Activated CD4-positive, alpha-beta T cell treated with anti-CD3 and anti-CD28 coated beads, Interleukin-2, amount 50 U/mL, for 1 hour (primary cell): ENCODE results near the gene BAG5.
"Not testable (repeated sequence)": the region's sequence is repeated elsewhere in the genome, so short reads cannot be mapped to it uniquely, and the experiment has no call there.

Experiments used
- DNase-seq: peaks from one replicate; pipeline ENCODE4 v3.0.0-alpha.2; 2020

BAG5 gene

DNA sequence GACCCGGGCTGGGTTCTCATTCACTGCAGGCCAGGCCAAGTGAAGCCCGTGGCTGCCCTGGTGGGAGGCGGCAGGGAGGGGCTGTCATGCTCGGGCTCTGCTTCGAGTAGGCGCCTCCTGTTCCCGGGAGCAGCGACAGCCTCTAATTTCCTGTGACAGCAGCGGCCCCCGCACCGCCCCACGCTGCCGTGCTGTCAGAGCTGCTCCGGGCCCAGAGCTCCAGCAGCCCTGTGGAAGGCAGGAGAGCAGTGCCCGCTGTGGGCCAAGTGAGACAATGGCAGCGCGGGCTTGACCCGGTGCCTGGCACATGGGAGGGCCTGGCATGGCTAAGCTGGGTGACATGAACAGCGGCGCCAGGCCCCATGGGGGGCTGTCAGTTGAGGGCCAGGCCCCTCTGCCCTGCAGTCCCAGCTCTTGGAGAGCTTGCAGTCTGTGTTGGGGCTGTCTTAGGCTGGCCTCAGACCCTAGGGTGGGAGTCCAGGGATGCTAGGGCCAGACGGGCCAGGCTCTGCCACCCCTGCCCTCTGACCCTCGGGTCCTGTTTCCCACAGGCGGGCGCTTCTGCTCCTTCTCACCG is 28.4 kb downstream of the BAG5 start:
- no peak for DNase-seq

DNA sequence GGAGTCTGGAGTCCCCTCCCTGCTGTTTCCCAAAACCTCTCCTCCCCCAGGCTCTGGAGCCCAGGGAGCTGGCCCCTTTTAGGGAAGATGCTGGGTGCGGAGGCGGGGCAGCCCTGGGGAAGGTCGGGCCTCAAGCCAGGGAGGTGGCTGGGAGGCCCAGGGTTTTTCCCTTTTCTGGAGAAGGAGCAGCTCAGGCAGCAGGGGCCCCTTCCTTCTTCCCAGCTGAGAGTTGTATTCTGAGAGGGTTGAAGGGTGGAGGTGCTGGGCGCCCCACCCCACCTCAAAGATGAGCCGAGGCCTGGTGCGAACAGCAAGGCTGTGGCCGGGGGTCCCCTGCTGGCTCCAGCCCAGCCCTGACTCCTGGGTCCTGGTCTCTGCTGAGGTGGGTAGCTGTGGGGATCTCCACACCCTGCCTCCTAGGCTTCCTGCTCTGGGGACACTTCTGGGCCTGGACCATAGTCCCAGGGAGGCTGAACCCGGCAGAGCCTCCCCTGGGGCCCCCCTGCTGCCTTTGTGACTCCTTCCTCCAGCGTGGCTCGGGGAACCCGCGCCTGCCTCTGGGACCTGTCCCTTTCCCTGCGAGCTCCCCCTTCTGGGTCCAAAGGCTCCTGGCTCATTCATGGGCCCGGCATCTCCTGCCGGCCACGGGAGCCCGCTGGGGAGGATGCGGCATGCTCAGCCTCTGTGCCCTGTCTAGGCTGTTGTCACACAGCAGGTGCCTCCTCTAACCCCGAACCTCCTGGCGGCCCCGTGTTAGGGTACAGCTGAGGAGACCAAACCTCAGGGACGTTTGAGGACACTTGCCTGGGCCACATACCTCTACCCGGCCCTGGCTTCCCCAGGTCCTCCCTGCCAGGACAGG is 29.1 kb downstream of the BAG5 start:
- no peak for DNase-seq

DNA sequence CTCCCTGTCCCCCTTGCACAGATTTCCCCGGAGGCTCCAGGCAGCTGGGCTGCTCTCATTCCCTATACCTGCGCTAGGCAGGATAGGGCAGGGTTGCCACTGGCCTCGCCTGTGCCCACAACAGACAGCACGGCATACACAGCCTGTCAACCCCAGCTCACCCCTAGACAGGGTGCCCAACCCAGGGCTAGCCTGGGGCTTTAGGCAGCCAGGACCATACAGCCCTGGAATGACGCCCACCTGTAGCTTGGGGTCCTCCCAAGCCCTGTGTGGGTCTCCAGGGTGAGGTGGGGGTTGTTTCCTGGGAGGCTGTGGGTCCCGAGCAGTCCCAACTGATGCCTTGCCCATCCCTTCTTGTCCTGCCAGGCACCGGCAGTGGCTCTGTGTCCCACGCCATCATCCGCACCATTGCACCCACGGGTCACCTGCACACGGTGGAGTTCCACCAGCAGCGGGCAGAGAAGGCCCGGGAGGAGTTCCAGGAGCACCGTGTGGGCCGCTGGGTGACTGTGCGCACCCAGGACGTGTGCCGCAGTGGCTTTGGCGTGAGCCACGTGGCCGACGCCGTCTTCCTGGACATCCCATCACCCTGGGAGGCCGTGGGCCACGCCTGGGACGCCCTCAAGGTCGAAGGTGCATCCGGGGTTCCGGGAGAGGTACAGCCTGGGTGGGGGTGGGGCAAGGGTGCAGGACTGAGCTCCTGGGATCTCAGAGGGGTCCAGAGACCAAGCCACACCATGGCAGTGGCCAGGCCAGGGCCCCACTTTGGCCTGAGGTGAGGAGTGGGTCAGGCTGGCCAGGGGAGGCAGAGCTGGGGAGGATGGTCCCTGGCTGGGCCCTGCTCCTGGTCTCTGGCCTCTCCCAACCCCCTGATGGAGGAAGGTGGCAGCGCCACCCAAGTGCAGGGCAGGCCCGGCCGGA is 30.0 kb downstream of the BAG5 start:
- no peak for DNase-seq

DNA sequence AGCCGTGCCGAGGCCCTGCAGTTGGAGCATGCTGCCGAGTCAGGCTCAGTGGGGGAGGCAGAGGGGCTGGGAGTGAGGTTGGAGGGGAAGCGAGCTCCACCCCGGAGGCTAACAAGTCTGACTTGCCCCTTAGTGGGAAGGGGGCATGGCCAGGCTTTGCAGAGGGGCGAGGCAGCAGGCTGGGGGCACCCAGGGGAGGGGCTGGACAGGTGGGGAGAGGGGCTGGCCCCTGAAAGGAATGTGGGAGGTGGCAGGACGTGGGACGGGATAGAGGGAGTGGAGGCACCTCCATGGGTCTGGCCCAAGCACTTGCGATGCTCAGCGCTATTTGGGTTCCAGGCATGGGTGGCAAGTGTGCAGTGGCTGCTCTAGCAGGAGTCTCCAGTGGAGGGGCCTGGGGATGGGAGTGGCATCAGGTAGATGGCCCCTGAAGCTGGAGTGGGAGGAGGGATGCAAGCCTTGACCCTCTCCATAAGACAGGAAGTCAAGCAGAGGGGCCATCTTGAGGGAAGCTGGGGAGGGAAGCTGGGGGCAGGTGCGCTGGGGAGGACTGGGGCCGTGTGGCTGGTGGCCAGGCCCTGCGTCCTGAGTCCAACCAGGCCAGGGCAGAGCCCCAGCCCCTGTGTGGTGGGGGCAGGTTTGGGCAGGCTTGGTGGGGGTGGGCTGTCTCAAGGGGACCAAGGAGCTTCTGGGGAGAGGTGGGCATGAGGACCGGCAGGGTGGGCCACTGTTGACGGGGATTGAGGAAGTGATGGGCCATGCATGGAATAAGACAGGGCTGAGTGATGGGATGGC is 30.8 kb downstream of the BAG5 start:
- no peak for DNase-seq

DNA sequence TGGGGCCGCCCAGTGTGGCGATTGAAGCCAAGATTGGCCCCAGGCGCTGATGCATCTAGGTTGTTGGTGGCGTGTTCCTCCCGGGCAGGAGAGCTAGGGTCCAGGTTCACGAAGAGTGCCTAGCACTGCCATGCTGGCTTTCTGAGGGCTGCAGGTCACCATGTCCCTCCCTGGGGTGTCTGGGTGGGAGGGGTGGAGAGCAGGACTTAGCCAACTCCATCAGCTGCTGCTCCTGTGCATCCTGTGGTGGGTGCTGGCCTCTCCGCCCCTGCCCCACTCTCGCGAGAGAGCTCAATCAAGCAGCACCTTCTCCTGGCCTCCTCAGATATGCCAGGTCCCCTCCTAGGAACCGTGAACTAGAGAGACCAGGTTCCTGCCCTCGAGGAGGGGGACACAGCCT is 31.6 kb downstream of the BAG5 start:
- DNase-seq, result no peak

DNA sequence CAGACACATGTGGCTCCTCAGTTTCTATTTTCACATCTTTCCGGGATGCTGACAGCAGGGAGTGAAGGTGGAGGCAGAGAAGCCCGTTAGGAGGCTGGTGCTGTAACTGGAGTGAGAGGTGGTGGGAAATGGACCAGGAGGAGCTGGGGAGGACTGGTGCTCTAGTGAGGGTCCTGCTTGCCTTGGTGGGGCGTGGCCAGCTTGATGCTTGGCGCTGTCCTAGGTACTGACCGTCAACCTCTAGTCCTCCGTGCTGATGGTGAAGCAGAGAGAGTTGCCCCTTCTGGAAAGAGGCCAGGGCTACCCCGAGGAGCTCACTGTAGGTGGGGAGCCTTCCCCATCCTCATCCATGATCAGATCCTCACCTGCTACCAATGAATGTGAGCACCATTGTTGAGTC is 32.1 kb downstream of the BAG5 start:
- no peak for DNase-seq

DNA sequence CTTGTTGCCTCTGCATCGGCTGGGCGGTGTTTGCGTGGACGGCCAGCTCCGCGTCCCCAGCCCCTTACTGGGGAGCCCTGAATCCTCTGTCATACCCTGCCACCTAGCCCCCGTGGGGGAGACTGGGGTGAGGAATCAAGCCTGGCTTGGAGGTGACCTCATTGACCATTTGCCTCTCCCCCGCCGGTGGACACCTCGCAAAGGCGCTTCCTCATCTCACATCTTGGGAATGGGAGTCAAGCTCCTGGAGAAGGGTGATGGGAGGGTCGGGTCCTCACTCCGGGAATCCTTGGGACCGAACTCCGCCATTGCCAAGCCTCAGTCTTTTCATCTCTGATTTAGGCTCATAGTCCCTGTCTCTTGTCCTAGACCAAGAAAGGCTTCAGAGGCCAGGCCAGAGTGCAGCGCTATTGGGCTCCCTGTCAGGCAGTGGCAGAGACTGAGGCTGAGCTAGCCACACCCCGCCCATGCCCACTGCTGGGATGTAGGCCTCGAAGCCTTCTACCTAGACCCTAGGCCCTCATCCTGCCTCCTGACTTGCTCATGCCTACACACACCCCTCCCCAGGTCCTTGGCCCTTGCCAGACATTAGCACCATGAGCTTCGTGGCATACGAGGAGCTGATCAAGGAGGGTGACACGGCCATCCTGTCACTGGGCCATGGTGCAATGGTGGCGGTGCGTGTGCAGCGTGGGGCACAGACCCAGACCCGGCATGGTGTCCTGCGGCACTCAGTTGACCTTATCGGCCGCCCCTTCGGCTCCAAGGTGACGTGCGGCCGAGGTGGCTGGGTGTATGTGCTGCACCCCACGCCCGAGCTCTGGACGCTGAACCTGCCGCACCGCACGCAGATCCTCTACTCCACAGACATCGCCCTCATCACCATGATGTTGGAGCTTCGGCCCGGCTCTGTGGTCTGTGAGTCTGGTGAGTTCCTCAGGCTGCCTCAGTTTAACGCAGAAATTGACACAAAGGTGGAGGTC is 32.8 kb downstream of the BAG5 start:
- no peak for DNase-seq

DNA sequence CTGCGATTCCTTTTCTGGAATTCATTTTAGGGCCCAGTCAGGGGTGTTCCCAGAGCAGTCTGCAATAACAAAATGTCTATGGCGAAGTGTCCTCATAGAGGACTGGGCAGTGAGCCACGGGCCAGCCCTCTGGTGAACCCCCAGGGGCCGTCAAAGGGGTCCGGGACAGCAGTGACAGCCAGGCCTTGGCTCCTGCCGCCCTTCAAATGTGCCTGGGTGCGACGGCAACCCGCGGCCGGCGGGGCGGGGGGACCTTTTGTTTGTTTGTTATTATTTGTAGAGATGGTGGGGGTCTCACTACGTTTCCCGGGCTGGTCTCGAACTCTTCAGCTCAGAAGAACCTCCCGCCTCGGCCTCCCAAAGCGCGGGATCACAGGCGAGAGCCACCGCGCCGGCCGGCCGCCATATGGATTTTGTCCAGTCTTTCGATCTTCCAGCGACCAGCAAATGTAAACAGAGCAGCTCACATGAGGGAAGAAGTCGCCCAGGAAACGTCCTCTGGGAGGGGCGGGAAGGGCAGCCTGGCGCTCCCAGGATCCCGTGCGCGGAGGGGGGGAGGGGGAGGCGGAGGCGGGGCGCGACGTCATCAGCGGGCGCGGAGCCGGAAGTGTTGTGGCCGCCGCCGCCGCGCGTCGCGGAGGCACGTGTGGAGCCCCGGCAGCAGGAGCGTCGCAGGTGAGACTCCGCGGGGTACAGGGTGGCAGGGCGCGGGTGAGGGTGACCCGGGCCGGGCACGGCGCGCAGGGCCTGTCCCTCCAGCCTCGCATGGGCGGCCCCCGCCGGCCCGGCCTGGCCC is 33.7 kb downstream of the BAG5 start, which contains the start of gene TRMT61A:
TRMT61A (plus strand) TSS at position 610 of the 796 bp plus-strand sequence. CDS start 783 bp downstream, outside the sequence.
- peak; percentile 75 for DNase-seq

DNA sequence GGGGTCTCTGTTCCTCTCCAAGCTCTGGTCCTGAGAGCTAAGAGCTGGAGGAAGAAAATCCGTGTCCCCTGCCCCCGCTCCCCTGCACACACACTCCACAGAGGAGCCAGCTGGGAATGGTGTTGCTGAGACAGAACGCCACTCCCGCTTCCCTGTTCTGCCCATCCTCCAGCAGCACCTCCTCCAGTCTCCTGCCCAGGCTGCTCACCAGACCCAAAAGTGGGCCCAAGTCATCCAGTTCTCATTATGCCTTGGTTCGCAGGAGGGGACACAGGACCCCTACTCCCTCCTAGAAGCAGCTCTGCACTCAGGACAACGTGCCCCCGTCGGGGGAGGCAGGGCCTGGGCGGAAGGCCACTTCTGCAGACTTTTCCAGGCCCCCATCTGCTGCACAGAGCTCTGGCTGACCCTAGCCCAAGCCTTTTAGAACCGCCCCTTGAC is 34.3 kb downstream of the BAG5 start:
- DNase-seq, result no peak

DNA sequence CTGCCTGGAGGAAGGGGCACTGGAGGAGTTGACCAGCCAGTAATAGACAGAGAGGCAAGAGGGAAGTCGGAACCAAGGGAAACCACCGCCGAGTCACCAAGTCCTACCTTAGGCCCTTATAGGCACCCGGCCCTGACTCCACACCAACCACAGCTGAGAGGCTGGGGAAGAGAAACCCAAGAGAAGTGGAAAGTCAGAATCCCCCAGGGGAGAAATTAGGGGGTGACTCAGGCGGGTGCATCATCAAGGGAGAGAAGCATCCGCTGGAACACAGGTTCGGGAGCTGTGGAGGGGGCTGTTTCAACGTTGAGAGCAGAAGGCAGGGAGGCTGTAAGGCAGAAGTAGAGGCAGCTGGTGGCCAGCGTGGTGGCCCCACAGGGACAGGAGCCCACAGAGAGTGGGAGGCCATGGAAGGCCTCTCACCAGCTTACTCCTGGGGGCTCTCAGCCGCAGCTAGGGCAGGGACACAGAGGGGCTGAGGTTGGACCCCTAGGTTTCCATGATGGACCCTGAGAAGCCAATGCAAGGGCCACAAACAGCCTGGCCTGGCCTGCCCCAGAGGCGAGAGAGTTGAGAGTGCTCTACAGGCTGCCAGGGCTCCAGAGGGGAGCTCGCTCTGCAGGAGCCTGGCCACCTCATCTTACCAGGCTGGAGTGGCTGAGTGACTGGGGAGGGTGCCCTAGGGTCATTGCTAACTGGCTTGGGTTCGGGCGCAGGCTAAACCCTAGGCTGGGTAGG is 34.9 kb downstream of the BAG5 start:
- no peak for DNase-seq

DNA sequence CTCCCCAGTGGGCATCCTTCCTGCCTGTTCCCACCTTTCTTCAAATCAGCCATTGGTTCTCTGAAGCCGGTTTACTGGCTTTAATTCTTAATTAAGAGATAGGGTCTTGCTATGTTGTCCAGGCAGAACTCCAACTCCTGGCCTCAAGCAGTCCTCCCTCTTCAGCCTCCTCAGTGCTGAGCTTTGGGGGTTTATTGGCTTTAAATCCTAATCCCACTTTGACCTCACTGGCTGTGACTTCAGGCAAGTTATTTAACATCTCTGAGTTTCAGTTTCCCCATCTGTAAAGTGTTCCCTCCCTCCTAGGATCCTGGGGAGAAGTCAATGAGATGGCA is 35.6 kb downstream of the BAG5 start:
- DNase-seq, result no peak

DNA sequence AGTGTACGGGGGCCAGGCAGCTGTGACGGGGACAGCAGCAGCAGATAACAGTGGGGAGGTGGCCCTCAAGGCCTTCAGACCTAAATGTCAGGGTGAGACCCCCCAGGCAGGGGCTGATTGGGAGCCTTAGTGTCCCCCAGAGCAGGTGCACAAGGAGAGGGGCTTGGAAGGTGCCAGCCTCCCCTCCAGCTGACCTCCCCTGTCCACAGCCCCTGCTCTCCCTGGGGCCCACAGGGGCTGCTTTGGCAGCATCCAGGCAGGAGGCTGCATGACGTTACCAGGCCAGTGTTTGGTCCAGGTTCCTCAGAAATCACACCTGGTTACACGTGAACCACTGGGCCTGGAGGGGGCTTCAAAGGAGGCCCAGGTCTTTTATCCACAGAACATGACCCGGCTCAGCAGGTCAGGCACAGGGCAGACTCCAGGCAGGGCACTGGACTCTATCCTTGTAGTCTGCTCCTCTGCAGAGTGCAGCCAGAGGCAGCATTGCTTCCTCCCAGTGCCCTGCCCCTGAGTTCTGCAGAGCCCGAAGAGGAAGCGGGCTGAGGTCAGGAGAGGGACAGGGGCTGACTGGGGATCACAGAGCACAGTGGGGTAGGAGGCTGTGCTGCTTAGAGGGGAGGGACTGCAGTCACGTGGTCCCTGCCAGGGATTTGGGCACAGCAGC is 36.1 kb downstream of the BAG5 start:
- DNase-seq, result no peak

DNA sequence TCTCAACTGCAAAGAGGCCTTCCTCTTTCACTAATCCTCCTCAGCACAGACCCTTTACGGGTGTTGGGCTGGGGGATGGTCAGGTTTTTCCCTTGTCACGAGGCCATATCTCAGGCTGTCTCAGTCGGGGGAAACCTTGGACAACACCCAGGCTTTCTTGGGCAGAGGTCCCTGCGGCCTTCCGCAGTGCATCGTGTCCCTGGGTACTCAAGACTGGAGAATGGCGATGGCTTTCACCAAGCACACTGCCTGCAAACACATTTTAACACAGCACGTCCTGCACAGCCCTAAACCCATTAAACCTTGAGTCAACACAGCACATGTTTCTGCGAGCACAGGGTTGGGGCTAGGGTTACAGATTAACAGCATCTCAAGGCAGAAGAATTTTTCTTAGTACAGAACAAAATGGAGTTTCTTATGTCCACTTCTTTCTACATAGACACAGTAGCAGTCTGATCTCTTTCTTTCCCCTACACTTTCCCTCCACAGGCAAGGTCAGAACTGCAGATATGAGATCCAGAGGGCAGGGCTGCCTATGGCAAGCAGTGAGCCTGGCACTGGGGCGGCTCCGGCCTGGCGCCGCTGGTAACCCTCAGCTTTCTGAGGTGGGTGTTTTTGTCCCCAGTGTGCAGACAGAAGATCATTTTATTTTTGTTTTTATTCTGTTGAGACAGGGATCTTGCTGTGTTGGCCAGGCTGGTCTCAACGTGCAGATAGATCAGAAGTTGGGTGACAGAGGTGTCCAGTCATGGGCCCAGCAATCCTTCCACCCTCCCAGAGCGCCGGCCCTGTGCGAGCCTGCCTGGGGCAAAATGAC is 36.8 kb downstream of the BAG5 start:
- not testable (repeated sequence) for DNase-seq

DNA sequence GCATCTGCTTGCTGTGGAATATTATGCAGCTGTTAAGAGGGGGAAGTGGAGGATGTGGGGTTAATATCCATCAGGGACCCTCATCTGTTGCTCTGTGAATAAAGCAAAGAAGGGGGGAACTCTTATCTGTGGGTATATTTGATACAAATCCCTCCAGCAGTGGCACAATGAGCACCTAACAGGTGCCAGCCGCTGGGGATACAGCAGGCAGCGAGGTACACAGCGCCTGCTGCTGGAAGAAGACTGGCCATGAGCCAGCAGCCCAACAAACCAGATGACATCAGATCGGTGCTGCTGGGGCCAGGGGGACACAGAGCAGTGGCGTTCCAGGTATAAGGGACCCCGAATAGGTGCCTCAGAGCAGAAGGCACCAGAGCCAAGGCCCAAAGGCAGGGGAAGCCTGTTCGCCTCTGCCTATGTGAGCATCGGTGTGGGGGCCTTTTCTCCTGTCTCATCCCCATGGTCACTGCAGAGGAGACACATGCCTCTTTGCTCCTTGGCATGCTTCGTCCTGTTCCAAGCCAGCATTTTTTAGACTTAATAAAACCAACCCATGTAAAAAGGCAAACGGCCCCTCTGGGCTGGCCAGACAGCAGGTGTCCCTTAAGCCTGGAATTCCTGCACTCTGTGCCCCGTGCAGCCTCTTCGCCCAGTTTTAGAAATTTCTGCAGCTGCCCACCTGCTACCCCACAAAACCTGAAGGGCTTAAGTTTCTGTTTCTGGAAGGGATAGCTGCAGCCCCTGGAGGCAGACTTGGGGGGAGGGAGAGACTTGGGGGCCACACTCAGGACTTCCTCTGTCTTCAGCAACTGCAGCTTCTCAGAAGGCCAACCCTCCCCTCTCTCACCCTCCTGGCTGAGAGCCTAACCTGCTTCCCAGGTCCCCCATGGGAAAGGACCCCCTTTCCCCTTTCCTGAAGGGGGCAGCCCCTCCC is 38.2 kb downstream of the BAG5 start:
- DNase-seq, result no peak

DNA sequence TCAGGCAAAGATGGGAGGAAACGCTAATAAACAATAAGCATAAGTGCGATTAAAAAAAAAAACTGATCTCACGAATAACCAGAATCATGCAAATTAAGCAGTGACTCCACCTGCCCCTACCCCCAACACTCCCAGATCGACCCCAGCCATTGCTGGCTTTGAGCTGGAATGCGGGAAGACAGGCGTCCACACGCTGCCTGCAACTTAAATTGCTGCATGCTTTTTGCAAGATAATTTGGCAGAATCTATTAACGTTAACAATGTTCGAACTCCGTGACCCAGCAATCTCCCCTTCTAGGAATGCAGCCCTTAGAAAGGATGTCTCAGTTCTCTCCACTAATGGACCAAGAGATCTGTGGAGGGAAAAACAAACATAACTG is 38.9 kb downstream of the BAG5 start:
- no peak for DNase-seq

DNA sequence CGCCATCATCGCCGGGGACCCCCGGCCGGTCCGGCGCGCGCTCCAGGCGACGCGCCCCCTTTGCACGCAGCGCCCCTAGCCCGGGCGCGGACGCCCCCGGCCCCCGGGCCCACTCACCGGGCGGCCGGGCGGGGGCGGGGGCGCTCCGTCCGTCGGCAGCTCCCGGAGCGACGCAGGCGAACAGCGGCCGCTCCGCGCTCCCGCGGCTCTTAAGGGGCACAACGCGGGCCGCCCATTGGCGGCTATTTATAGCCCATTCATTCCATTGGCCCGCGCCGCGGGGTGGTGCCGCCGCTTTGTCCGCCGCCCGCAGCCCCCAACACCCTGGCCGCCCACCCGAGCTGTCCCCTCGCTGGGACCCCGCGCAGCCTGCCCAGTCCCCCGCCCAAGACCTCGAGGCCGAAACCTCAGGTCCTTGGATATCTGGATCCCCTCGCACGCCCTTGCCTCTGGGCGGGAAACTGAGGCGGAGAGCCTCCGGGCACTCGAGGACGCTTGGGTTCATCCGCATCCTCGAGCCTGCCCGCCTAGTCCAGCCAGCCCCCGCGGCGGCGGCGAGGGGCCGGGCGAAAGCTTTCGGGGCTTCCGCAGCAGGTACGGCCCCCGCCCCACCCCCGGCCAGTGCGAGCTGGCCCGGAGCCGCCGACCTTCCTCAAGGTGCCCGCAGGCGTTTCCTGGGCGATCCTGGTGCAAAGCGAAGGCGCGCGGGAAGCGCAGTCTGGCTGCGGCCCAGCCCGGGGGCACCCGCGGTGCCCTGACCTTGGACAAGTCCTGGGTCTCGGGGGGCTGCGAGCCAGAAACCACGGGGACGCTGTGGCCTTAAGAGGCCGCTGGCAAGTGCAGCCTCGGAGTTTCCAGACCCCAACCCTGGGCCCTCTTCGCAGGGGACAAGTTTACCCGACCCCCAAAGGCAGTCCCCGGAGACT is 39.5 kb downstream of the BAG5 start, which contains the start of gene CKB:
CKB (minus strand) TSS at position 182 of the 926 bp plus-strand sequence. CDS start 337 bp downstream, outside the sequence.
- DNase-seq, result no peak
